Pancreas (tissue), 10 donors: Measurements from ENCODE around the gene PLA2G2D. TPM values are rescaled to one million over a fixed set of nuclear protein-coding genes. Genes with fewer than 3 reads are reported as not detected.

ENCODE experiments used
- ATAC-seq, 4 donors: fragments of 200-7000 bp; cut with Tn5 transposase; one replicate each; pipeline versions ENCODE4 v1.8.0 to v1.9.1; 2020; ENCODE audit warnings: mild to moderate bottlenecking in 4 of 4, moderate library complexity in 4 of 4
- DNase-seq, 6 donors: peaks; one replicate each; pipeline ENCODE4 v3.0.0-alpha.2; 2020
- FAIRE-seq: peaks from 2 replicates; lab custom pipeline; 2012; peaks lifted over from hg19 to GRCh38; lab: Jason Lieb, UNC
- H3K27ac ChIP-seq, 4 donors: fragments of 200-600 bp; sonication (generic); 1 replicate in 3 of 4; 2 replicates in 1 of 4; pipeline versions ENCODE4 v1.5.0 to v1.8.0; 2020
- H3K27me3 ChIP-seq, 4 donors: fragments of 200-600 bp; one replicate each; pipeline ENCODE4 v1.8.0; 2021
- H3K36me3 ChIP-seq, 3 donors: fragments of 200-600 bp; sonication (generic) in 1 of 3; one replicate each; pipeline versions ENCODE4 v1.5.0 to v1.8.0; 2020 to 2021
- H3K4me1 ChIP-seq, 3 donors: fragments of 200-600 bp; one replicate each; pipeline ENCODE4 v1.8.0; 2021
- H3K4me3 ChIP-seq, 4 donors: fragments of 200-600 bp; sonication (generic) in 2 of 4; one replicate each; pipeline versions ENCODE4 v1.5.0 to v1.8.0; 2020 to 2021
- H3K9me3 ChIP-seq, 4 donors: fragments of 200-600 bp; one replicate each; pipeline ENCODE4 v1.8.0; 2021
- CTCF ChIP-seq, 4 donors: fragments of 200-600 bp; sonication (generic) in 3 of 4; IDR thresholded peaks; one replicate each; pipeline versions ENCODE4 v1.5.0 to v1.8.0; 2021; ENCODE audit warnings: antibody characterized with exemption in 4 of 4
- WGBS, 2 donors: extraction: QIAGEN DNeasy Blood & Tissue Kit; methylation state at CpG; one replicate each; pipeline ENCODE4 v1.1.7; 2013; 5-methylcytosine and 5-hydroxymethylcytosine counted together
- intact Hi-C, 3 donors: fragments of 100-400 bp; cut with DNase I; formaldehyde crosslinking; loops; one replicate each; pipeline versions ENCODE4 v1.11.1 to v1.14.2; 2022
- polyA plus RNA-seq, 2 donors: library from polyadenylated mRNA; stranded (reverse); fragments of 200-250 nt; gene quantifications; one replicate each; pipeline ENCODE4 v1.2.3, GENCODE V29; 2013
- total RNA-seq, 6 donors: library from RNA; stranded (reverse); fragmentation: NEBNext Ultra II Directional in 4 of 6; extraction: Animal tissue kit (Norgen Biotek cat#: 25700) in 4 of 6; gene quantifications; one replicate each; pipeline versions ENCODE4 v1.2.1 to v1.2.4, GENCODE V29; 2021 to 2023
- donor health status: healthy with polysubstance abuse.
- donor health status: DM: no; HTN: no; CAD: no; lungs with moderate emphysema.
- donor health status: DM: no; HTN: no; CAD: no.
- donor health status: control.
- donor health status: control.
- donor health status: Bipolar disorder and iron deficiency.
- donor health status: DM: yes; HTN: yes; CAD: no.
- donor health status: DM: no; HTN: no; CAD: no.
- donor health status: DM: no; HTN: no; CAD: no.
- donor health status: DM: yes; HTN: yes; CAD: no.

Gene PLA2G2D
- total and polyA plus RNA-seq, 8 donors: 0.25 TPM; not detected in 7

- ATAC-seq: peak in 1 of 4 donors; percentile 18
- TF ChIP-seq CTCF (IDR thresholded peaks at IDR 0.05): no peak
Observed at GRCh38 chr1:20074725-20075171, 44.6 kb downstream of the PLA2G2D start.

DNA sequence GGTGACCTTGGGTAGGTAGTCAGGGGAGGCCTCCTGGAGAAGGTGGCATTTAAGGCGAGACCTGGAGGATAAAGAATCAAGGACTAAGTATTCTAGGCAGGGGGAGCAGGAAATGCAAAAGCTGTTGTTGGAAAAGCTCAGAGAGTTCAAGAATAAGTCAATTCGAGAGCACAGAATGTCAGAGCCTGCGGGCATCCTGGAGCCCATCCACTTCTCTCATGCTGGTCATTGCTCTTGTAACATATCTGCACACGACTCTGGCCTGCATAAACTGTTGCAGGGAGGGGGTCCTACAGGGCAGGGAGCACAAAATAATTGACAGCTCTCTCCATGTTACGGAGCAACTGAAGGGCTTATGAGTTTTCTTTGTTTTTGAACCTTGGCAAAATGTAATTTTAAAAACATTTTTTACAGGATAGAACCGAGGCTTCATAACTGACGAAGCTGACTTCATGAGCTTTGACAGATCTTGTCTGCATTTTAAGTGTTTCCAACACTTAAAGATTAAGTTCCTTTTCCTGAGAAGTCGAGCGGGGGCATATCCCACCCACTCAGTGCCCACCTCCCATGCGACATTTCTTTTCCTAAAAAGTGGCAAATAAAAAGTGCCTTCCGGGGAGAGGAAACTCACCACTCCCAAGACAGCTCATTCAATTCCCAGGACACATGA is 45.1 kb downstream of the PLA2G2D start:
- TF ChIP-seq CTCF (IDR thresholded peaks at IDR 0.05): no peak
- H3K4me1 ChIP-seq: no peaks in the 10 kb centered on the region
- no peaks in the 10 kb centered on the region for H3K36me3 ChIP-seq
- intact Hi-C loops: no loop called here
- no peak overlapping the region for H3K4me3 ChIP-seq
- no peaks in the 10 kb centered on the region for H3K9me3 ChIP-seq
- FAIRE-seq: no peak
- no peak for DNase-seq
- H3K27me3 ChIP-seq: no peaks in the 10 kb centered on the region
- no peak for ATAC-seq
- H3K27ac ChIP-seq: no peak overlapping the region
- 73 to 80% methylated on average over 11 of the region's 11 CpGs for whole genome bisulfite sequencing, 2 donors

More at GRCh38 chr1:20074725-20075171, 44.6 kb downstream of the PLA2G2D start:
- Histone ChIP-seq H3K36me3 (no peaks in the 10 kb centered on the region), H3K9me3 (no peaks in the 10 kb centered on the region), H3K27ac (no peak overlapping the region), H3K4me1 (no peaks in the 10 kb centered on the region), H3K4me3 (no peak overlapping the region), H3K27me3 (no peaks in the 10 kb centered on the region)
- no peak for DNase-seq
- WGBS, 2 donors: 71 to 76% methylated on average over 8 of the region's 8 CpGs
- intact Hi-C loops: no loop called here
- no peak for FAIRE-seq

DNA sequence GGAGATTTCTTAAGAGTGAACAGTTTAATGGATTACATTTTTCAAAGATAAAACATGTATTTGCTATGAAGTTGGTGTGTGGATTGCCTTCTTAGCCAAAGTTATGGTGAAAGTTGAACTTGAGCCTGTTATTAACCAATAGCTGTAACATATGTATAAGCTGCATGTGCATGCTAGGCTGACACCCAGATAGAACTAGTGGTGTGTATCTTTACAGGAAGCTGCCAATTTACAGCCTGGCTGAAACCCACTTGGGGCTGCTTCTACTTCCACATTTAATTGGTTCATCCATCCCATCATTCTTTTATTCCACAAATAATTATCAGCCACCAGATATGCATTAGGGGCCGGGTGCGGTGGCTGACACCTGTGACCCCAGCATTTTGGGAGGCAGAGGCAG is 46.1 kb downstream of the PLA2G2D start:
- intact Hi-C loops: no loop called here
- Histone ChIP-seq H3K27me3 (no peaks in the 10 kb centered on the region), H3K27ac (no peak overlapping the region), H3K4me3 (no peak overlapping the region), H3K9me3 (no peaks in the 10 kb centered on the region), H3K36me3 (no peaks in the 10 kb centered on the region), H3K4me1 (no peaks in the 10 kb centered on the region)
- FAIRE-seq (no peak), ATAC-seq (no peak), DNase-seq (no peak)
- 89 to 98% methylated on average over 2 of the region's 2 CpGs for WGBS, 2 donors
- no peak for TF ChIP-seq CTCF (IDR thresholded peaks at IDR 0.05)

DNA sequence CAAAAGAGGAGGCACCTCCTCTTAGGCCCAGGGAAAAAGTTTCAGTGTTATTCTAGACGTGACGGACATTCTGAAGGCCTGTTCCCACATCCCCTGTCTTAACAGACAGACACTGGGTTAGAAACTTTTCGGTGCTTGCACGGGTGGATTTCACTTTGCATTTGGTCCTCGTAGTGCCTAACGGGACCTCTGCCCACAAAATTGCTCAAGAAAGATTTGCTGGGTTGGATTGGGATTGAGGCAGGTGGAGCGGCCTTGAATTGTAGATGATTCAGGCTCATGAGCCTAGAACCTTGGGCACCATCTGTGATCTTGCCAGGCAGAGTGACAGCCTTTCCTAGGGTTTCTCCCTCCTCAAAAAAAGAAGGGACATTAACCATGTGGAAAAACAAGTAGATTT is 46.6 kb downstream of the PLA2G2D start:
- intact Hi-C loops: no loop called here
- H3K27me3 ChIP-seq: no peaks in the 10 kb centered on the region
- no peaks in the 10 kb centered on the region for H3K36me3 ChIP-seq
- DNase-seq (no peak), ATAC-seq (no peak), FAIRE-seq (no peak)
- 74 to 87% methylated on average over 7 of the region's 7 CpGs for WGBS, 2 donors
- H3K4me3 ChIP-seq: no peak overlapping the region
- no peak overlapping the region for H3K27ac ChIP-seq
- H3K9me3 ChIP-seq: no peaks in the 10 kb centered on the region
- H3K4me1 ChIP-seq: no peaks in the 10 kb centered on the region
- no peak for TF ChIP-seq CTCF (IDR thresholded peaks at IDR 0.05)

GRCh38 chr1:20071416-20071815 is 47.9 kb downstream of the PLA2G2D start:
- 71 to 84% methylated on average over 6 of the region's 6 CpGs for WGBS, 2 donors
- TF ChIP-seq CTCF (IDR thresholded peaks at IDR 0.05): no peak
- no peak for FAIRE-seq

More at GRCh38 chr1:20071416-20071815, 47.9 kb downstream of the PLA2G2D start:
- Histone ChIP-seq H3K36me3 (no peaks in the 10 kb centered on the region), H3K9me3 (no peaks in the 10 kb centered on the region), H3K27ac (no peak overlapping the region), H3K27me3 (no peaks in the 10 kb centered on the region), H3K4me1 (no peaks in the 10 kb centered on the region), H3K4me3 (no peak overlapping the region)
- intact Hi-C loops: no loop called here
- ATAC-seq (no peak), DNase-seq (no peak)
